NCI-H524 (cell line): ENCODE data around the gene UBALD1.

Experiments used
- DNase-seq, 2 experiments: peaks; one replicate each; lab custom pipeline; 2025; lab: John Stamatoyannopoulos, UW

UBALD1 gene

DNA sequence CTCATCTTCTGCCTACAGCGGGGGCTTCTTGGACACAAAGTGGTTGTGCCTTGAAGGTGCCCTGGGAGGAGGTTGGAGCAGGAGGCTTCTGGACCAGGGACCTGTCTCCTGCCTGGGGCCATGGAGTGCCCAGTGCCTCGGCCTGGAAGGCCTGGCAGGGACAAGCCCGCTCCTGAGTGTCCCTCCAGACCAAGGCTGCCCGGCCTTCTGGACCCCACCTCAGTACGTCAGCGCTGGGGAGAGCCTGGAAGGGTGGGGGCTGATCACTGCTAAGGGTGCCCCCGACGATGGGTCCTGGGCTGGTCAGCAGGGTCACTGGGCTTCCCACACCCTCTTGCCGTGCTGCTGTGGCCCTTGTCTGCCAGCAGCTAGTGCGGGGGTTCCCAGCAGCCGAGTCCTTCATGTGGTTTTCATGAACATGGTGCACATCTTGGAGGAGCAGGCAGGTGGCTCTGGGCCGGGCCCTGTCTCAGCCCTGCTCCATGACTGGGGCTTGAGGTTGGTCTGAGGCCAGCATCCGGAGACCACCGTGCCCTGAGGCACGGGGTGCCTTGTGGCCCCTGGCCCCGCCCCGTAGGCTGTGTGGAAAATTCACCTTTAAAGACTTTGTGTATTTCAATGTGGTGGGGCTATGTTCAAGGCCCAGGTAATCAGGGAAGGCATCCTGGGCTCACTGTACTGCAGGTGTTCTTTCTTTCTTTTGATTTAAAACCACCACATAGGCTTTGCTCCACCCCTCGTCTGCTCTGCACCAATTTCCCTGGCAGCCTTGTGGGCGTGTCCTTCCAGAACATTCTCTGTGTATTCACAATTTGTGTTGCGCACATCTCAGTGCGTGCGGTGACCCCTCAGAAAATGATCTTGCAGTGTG lies 32.3 kb upstream of the UBALD1 start:
- DNase-seq, result no peak

DNA sequence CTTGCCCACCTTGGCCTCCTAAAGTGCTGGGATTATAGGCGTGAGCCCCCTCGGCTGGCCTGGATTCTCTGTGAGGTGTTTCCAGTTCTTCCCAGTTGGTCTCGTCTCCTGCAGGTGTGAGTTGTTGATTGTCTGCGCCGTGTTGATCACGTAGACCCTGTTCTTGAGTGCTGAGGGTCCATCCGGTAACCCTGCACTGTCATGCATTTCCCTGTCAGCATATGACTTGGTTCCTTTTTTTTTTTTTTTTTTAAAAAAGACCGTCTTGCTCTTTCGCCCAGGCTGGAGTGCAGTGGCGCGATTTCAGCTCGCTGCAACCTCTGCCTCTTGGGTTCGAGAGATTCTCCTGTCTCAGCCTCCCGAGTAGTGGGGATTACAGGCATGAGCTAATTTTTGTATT lies 27.2 kb upstream of the UBALD1 start:
- no peak for DNase-seq

DNA sequence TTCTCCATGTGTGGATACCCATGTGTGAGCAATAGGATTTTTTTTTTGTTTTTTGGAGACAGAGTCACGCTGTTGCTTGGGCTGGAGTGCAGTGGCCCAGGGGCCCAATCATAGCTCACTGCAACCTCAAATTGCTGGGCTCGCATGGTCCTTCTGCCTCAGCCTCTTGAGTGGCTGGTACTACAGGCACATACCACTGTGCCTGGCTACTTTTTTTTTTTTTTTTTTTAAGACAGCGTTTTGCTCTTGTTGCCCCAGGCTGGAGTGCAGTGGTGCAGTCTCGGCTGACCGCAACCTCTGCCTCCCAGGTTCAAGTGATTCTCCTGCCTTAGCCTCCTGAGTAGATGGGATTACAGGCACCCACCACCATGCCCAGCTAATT lies 26.6 kb upstream of the UBALD1 start:
- DNase-seq, result no peak

DNA sequence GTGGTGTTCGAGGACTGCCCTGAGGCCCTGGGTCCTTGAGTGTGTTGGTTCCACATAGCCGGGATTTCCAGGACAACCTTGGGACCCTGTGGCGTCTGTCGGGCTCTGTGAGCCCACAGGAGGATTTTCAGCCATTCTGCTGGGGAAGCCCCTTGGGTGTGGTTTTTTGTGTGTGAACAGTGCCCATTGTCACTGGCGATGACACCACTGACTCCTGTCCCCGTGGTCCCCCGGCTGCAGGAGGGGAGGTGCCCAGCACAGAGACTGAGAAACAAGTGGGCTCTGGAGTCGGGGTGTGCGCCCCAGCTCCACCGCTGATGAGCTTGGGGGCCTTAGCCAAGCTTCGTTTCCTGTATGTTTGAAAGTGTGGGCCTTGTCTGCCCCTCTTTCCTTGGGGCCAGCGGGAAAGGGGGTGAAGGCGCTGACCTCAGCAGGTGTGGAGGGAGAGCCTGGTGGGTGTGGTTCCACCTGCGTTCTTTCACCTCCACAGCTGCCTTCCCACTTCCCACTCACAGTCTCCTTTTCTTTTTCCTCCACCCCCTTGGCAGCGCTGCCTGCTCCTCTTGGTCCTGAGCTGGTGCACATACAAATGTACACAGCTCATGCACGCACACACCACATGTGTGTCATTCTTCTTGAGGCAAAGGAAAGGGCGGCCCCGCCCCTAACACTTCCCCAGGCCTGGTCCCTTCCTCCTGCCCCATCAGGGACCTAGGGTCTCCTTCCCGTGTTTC lies 26.1 kb upstream of the UBALD1 start:
- no peak for DNase-seq

DNA sequence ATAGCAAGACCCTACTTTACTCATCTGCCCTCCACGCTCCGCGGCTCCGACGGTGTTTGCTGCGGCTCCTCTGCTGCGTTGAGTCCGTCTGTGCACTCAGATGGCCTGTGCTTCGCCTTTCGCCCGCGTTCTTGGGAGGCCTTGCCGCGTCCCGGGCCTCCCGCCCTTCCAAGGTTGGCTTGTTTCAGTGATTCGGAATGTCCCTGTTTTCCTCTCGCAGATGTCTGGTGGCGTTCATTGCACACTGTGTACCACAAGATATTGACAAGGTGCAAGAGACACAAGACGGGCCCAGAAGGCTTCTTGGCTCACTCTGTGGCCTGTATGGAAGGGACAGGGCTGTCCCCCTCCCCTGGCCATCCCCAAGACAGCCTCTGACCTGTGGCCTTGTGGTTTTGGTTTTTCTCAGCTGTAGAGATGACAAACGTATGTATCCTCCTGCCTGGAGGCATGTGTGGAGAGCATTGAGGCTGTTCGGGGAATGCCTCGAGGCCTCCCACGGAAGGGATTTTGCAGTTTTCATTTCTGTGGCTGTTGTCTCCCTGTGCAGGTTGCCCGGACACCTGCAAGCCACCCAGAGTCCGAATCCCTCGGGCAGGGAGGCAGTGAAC lies 25.3 kb upstream of the UBALD1 start:
- no peak for DNase-seq

DNA sequence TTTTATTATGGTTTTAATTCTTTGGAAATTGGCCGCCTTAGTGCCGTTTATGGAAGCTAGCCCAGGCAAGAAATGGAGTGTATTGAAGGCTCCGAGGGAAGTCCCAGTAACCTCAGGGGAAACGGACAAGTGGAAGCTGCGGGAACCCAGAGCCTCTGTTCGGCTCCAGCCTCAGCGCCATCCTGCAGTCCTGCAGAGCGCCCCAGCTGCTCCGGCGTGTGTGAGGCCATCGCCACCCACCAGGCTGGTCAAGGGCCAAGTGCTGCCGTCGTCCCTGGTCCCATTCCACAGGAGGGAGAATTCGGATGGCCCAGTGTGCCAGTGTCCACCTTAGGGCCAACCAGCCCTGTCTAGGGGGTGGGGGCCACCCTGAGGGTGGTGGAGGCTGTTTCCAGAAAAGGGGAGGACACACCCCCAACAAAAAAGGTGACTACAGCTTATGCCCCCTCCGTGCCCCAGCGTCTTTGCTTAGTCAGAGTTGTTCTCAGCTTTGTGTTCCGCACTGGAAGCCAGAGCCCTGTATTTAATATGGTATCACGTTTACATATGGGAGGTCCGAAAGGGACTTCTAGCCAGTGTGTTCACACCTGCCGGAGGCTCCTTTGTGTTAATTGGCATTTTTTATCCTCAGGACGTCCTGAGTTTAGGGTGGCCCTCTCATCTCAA lies 22.9 kb upstream of the UBALD1 start:
- no peak for DNase-seq

DNA sequence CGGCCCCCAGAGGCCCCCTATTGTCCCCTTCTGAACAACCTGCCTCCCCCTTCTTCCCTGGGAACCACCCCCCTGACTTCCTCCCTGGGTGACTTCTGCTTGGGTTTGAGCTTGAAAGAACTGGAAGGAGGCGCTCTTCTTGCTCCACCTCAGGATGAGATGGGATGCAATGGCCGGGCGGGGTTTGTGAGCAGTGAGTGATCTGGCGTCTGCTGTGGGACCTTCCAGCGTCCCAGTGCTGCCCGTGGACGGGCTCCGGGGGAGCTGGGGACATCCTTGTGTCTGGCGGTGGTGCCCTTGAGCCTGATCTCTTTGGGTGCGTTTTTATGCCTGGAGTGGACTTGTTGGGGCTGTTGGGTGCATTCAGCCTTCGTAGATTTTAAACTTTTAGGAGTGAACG lies 21.5 kb upstream of the UBALD1 start:
- DNase-seq, result no peak

DNA sequence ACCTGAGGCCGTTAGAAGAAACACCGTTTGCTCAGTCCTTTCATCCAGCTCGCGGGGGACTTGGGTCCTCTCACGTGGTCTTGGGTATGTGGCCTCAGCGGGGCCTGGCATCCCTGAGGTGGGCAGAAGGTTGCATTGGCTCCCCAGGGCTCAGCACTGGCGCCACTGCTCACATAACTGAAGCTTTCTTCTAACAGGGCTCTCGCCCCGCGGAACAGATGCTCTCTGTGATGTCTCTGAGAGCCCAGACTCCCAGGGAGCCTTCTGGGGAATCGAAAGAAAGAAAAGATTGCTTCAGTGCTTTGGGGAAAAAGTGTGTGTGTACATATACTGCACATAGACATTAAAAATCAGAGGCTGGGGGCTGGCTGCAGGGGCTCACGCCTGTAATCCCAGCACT lies 20.1 kb upstream of the UBALD1 start:
- no peak for DNase-seq

DNA sequence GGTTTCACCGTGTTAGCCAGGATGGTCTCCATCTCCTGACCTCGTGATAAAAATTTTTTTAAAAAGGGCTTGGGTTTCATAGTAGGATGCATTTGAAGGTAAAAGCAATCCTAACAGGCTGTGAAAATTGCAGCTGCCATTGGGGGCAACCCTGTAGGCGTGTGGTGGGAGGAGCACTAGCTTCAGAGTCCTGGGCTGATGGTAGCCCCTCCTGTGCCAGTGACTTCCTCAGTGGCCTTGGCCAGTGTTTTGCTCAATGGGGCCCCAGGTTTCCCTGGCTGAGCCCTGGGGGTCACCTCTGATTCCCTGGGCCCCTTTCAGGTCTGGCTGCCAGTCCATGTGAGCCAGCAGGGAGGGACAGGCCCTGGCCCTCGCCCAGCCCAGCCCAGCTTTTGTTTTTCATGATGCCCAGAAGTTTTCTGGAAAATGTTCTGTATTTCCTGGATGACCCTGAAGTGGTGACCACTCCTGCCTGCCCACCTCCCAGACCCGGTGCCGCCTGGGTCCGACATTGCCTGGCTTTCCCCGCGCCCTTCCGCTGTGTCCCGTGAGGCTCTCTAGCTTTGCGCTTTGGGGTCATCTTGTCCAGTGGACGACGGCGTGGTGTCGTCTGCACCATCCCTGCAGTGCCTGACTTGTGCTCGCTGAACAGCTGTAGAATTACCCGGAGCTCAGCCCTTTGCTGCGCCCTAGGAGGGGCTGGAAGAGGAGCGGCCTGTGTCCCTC lies 19.4 kb upstream of the UBALD1 start:
- no peak for DNase-seq

DNA sequence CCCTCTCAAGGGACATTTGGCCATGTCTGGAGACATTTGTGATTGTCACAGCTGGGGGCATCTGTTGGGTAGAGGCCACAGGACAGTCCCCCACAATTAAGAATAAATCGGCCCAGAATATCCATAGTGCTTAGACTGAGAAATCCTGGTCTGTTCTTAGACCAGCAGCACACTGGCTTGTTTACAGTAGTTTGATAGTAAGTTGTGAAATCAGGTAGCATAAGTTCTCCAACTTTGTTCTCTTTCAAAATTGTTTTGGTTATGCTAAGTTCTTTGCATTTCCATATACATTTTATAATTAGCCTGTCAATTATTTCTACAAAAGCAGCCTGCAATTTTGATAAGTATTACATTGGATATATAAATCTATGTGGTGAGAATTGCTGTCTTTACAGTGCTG lies 16.8 kb upstream of the UBALD1 start:
- DNase-seq, result no peak

DNA sequence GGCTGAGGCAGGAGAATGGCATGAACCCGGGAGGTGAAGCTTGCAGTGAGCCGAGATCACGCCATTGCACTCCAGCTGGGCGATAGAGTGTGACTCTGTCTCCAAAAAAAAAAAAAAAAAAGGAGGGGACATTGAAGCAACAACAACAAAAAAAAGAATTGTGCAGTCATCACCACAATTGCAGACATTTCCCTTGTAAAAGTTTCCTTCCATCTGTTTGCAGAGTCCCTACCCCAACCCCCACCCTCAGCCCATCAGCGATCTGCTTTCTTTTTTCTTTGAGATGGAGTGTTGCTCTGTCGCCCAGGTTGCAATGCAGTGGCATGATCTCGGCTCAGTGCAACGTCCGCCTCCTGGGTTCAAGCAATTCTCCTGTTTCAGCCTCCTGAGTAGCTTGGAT lies 13.6 kb upstream of the UBALD1 start:
- DNase-seq, result no peak

DNA sequence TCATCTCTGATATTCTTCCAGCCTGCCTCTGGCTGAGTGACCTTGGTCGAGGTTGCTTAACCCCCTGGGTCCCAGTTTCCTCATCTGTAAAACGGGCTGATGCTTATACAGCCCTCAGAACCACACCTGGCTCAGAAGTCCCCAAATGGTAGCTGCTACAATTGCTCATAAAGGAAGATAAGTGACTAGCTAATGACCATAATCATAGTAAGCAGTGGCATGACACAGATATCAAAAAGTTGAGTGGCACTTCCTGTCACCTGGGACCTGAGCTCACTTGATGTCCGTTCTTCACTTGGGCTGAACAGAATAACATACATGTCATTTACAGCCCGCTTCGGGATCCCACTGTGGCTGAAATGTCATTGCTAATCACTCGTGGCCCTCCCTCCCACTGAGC lies 11.7 kb upstream of the UBALD1 start:
- no peak for DNase-seq

DNA sequence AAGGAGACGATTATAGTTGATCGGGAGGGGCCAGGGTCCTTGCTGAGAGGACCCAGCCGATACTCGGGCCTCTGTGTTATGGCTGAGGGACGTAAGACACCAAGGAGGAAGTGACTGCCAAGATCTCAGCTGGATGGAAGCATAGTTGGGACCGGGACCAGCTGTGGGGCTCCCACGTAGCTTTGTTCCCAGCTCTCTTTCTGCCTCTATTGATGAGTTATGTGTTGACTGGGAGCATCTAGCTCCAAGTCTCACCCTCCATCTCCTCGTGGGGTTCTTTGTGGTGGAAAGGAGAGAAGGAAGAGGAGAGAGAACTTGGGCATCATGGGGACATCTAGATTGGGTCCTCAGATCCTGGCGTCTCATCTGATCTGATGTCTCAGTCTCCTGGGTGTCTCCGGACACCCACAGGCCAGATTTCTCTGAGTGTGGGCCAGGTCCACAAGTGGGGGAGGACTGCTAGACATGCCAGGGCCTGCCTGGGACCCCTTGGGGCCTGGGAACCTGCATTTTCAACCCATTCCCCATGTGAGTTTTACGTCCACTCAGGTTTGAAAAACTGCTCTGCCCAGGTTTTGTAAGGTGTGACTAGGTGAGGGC lies 11.0 kb upstream of the UBALD1 start:
- DNase-seq, result no peak

DNA sequence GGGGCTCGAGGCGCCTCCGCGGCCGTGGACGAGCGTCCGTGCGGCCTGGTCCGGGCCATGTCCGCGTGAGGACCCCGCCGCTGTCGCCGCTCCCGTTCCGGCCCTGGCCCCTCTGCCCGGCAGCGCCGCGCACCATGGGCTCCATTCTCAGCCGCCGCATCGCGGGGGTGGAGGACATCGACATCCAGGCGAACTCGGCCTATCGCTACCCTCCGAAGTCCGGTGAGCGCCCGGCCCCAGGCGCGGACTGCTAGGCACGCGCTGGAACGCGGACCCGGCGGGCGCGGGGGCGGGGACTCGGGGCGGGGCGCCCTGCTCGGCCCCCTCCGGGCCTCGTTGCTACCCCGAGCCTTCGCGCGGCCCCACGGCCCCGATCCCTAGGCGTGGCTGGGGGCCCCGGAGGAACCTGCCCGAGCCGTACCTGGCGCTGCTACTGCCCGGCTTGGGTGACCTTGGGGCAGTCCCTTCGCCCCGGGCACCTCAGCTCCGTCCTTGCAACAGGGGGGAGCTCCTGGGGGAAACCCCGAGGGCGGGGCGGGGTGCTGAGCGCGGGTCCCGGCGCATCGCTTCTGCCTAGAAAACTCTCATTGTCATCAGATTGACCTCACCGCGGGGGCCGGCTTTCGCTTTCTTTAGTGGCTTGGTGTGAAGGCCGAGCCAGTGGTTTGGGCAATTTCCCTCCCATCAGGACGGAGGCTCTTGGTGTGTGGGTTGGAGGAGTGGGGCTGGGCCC lies 10.3 kb upstream of the UBALD1 start:
- DNase-seq, result no peak

DNA sequence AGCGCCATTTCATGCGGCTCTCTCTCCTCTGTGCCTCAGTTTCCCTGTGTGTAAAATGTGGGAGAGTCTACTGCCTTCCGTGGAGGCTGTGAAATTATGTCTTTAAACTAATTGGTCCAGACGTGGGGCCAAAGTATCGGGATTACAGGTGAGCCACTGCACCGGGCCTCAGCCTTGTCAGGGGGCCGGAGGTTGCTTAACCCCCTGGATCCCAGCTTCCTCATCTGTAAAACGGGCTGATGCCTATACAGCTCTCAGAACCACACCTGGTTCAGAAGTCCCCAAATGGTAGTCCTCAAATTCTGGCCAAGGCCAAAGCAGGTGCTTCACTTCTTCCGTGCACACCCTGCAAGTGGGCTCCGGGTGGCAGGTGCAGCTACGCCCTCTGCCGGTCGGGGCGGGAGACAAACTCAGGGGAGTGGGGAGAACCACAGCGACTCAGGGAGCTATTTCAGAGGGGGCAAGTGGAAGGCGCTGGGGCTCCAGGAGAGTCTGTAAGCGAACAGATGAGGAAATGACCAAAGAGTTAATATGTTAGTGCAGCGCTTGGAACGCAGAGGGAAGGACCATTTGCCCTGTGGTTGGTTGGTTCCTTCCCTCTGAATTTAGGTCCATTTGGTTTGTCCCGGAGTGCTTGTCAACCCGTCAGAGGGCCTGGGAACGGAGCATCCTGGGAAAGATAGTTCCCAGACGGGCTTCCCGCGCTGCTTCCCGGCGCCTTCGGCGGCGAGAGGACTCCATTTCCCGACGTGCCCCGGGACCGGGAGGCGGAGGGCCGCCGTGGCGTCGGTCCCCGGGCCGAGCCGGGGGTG lies 9.5 kb upstream of the UBALD1 start, which contains the start of gene MGRN1:
TSS of gene MGRN1 (plus strand) at position 812 of the 812 bp plus-strand sequence. CDS start 135 bp downstream, outside the sequence.
- peak; percentile 93 to 98 for DNase-seq

DNA sequence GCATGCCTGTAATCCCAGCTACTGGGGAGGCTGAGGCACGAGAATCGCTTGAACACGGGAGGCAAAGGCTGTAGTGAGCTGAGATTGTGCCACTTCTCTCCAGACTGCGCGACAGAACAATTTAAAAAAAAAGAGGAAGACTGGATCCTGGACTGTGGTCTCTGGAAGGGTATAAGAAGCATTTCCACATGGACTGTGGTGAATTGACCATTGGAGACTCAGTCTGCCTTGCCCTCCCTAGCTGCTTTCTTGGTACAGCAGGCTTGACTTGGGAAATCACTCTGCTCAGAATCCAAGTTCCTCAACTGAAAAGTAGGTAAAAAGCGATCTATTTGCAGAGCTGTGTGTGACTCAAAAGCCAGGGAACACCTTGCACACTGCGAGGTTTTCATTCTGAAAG lies 8.9 kb upstream of the UBALD1 start:
- DNase-seq, result no peak

DNA sequence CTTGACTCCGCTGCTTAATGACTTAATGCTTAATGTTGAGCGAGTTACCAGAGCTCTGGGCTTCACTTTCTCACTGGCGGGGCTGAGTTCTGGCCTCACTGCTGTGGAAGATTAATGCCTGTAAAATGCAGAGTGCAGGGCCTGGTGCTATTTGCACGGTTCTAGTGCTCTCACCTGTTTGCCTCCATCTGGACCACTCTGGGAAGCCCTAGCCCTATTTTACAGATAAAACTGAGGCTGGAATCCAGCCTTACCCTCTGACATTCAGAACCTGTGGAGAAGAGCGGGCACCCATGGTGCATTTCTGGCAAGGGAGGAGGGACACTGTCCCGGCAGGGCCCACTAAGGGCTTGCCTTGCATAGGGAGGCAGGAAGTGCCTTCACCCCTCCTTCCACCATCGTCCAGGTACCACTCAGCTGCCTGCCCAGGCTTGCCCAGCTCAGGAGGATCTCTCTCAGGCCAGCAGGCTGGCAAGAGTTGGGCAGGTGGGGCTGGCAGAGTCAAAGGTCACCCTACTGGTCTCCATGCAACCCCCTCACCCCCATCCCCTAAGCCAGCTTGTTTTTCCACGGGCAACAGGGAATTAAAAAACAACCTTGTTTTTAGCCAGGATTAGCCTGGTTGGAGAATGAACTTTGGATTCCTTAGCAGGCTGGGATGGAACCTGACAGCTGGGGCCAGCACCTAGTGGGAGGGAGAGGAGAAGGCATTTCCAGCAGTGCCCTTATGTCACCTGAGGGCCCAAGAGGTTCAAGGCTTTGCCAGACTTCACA lies 4.1 kb upstream of the UBALD1 start:
- DNase-seq, result no peak

DNA sequence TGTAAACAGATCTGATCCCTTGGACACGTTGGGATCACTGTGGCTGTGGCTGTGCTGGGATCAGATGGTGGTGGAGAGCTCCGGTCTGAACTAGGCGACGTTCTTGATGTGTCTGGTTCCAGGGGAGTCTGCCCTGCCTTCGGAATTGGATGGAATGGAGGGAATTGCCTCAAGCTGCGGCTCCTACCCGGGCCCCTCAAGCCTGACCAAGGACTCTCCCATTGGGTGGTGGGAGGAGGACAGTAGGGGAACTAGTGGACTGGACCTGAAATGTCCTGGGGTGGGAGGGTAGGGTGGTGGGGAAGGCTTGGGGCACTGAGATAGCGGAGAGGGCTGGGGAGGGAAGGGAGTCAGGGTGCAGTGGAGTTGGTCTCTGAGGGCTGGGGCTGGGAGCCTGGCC lies 3.2 kb upstream of the UBALD1 start:
- DNase-seq, result no peak
